Measurements from ENCODE around the gene ZNF578. TPM values are rescaled to one million over a fixed set of nuclear protein-coding genes. Genes with fewer than 3 reads are reported as not detected.

Gene ZNF578
- total and polyA plus RNA-seq, 2 of the 8 experiments (the other 6 are each of a cell fraction or from before 2014, with no cell fraction given), result 1.6 to 4.2 TPM

- Histone ChIP-seq H2BK20ac (ENCODE audit: low read length) (no peak overlapping the region), H3K27ac (ENCODE audit: low read depth, low read length) (no peak overlapping the region), H3K79me1 (ENCODE audit: low read depth, low read length) (no peaks in the 10 kb centered on the region), H2BK15ac (ENCODE audit: low read length) (no peak overlapping the region), H3K14ac (ENCODE audit: insufficient read length) (no peak overlapping the region), H3K9ac (replicated peaks in 1 of 4; ENCODE audit: extremely low read depth in 1 of 4, low read depth in 3 of 4, low read length in 3 of 4) (no peak overlapping the region), H4K8ac (ENCODE audit: extremely low read depth, insufficient read depth, low read length) (no peak overlapping the region), H3K36me3 (ENCODE audit: control insufficient read depth in 2 of 4, insufficient read depth in 4 of 4, low read length in 3 of 4) (peaks cover 0 to 3% (median 0%) of the 10 kb centered on the region in 4 experiments; a peak in 1 of 8 replicates), H3K56ac (replicated peaks; ENCODE audit: insufficient read length, low read depth, low read length) (no peak overlapping the region), H2AFZ (ENCODE audit: low read length) (no peak overlapping the region), H4K20me1 (replicated peaks in 1 of 2; ENCODE audit: control insufficient read depth in 1 of 2, insufficient read depth in 2 of 2, low read length in 2 of 2) (no peaks in the 10 kb centered on the region), H3K79me2 (ENCODE audit: control insufficient read depth in 1 of 2, insufficient read depth in 2 of 2, low read length in 2 of 2) (no peaks in the 10 kb centered on the region), H4K91ac (replicated peaks; ENCODE audit: insufficient read length, low read length) (no peak overlapping the region), H3K9me3 (ENCODE audit: insufficient read depth in 2 of 2, low read depth in 1 of 2, low read length in 1 of 2) (peaks cover 78 to 91% of the 10 kb centered on the region in 2 experiments), H2AK5ac (ENCODE audit: low read depth, low read length) (no peak overlapping the region), H3K4me2 (ENCODE audit: insufficient read depth in 1 of 2, low read depth in 2 of 2, low read length in 2 of 2) (no peak overlapping the region), H3K4me1 (replicated peaks in 1 of 4; ENCODE audit: control insufficient read depth in 3 of 4, insufficient read depth in 4 of 4, low read length in 3 of 4) (no peaks in the 10 kb centered on the region), H3K4ac (replicated peaks; ENCODE audit: insufficient read length, low read depth, low read length) (no peak overlapping the region), H3K23ac (ENCODE audit: insufficient read length) (no peak overlapping the region), H3K27me3 (replicated peaks in 1 of 4; ENCODE audit: control insufficient read depth in 3 of 4, extremely low read depth in 1 of 4, insufficient read depth in 3 of 4, low read length in 3 of 4) (no peaks in the 10 kb centered on the region), H3K18ac (ENCODE audit: extremely low read depth, low read length) (no peak overlapping the region), H4K5ac (ENCODE audit: insufficient read length, low read depth, low read length) (no peak overlapping the region), H2BK120ac (replicated peaks; ENCODE audit: low read depth, low read length) (no peak overlapping the region), H2BK5ac (ENCODE audit: low read depth, low read length) (no peak overlapping the region), H3K4me3 (ENCODE audit: extremely low read depth in 1 of 4, insufficient read depth in 2 of 4, low read depth in 3 of 4, low read length in 4 of 4) (no peak overlapping the region), H2BK12ac (ENCODE audit: low read depth, low read length) (no peak overlapping the region), H3K23me2 (ENCODE audit: low read depth, low read length) (no peaks in the 10 kb centered on the region)
- DNase-seq (ENCODE audit: low read depth in 1 of 2, low spot score in 2 of 2), result no peak
- 88% methylated on average over 7 of the region's 7 CpGs; no CpG with 5 or more reads in 1 of the 2 experiments for WGBS, 2 experiments (ENCODE audit: extremely low coverage in 1 of 2, insufficient coverage in 1 of 2, insufficient read length in 1 of 2, insufficient replicate concordance in 2 of 2, low coverage in 1 of 2, low lambda C conversion rate in 2 of 2, missing lambda C conversion rate in 1 of 2)
- CTCF ChIA-PET (ENCODE audit: partially characterized antibody), result no interaction called here
- FAIRE-seq, result no peak
- TF ChIP-seq JUND (IDR thresholded peaks at IDR 0.05; ENCODE audit: low read length) (no peak), ZNF274 (IDR thresholded peaks at IDR 0.05; ENCODE audit: borderline replicate concordance, extremely low read depth, low read length) (peak; percentile 80)
- POLR2A ChIA-PET (ENCODE audit: partially characterized antibody), result no interaction called here
These were observed 21.2 kb downstream of the ZNF578 start for GRCh38 chr19:52474351-52475127.

All from H1 (cell line).